Fibroblast of the aortic adventitia (primary cell): Measurements from ENCODE around the gene RNF187. TPM values are rescaled to one million over a fixed set of nuclear protein-coding genes. Genes with fewer than 3 reads are reported as not detected.

Source experiments
- DNase-seq: peaks from one replicate; pipeline ENCODE4 v3.0.0-alpha.2; 2010; ENCODE audit warnings: low read depth
- H3K4me3 ChIP-seq: 2 replicates; pipeline ENCODE4 v1.5.1; 2011; ENCODE audit warnings: low read depth, mild to moderate bottlenecking, control low read depth, low read length, moderate library complexity
- CTCF ChIP-seq: IDR thresholded peaks from 2 replicates; pipeline ENCODE4 v1.5.1; 2011; ENCODE audit warnings: mild to moderate bottlenecking, low read length, control low read depth, inconsistent platforms; ENCODE audit not compliant: insufficient read depth
- small RNA-seq: library from RNA; depleted of rRNA; stranded (forward); fragments of <200 nt; gene quantifications from one replicate; pipeline ENCODE3, GENCODE V24; 2012
- total RNA-seq: library from RNA; depleted of rRNA; stranded (reverse); fragments of >200 nt; gene quantifications from 2 replicates; pipeline ENCODE4 v1.2.3, GENCODE V29; 2012; ENCODE audit warnings: low replicate concordance

RNF187 gene
- total RNA-seq, 1 donor = 39.8 TPM

- H3K4me3 ChIP-seq = no peak overlapping the region
- no peak for TF ChIP-seq CTCF
- no peak for DNase-seq
Measured at GRCh38 chr1:228544021-228544850, 57.1 kb downstream of the RNF187 start.

- no peak for TF ChIP-seq CTCF
- H3K4me3 ChIP-seq = no peak overlapping the region
- no peak for DNase-seq
Measured at GRCh38 chr1:228544921-228545591, 57.9 kb downstream of the RNF187 start.

Small RNAs within 50 kb of the gene (small RNA-seq; reads per million reads assigned to genes)
- gene MIR4666A = not detected

Other genes with a start within 250 kb of the RNF187 start
- 16.2 and 53.1 TPM in 2 replicates for gene TRIM11, start 80.5 kb upstream of the RNF187 start, total RNA-seq
- gene TRIM17, start 70.5 kb upstream of the RNF187 start, total RNA-seq = 7.0 TPM in 1 of 2 replicates, not detected in the other
- 4.2 and 38.3 TPM in 2 replicates for gene RHOU, start 248.1 kb downstream of the RNF187 start, total RNA-seq